Fibroblast of skin of right quadriceps (primary cell): ENCODE measurements around the gene MYOZ3.
A peak's percentile ranks its signal among the peaks of the same experiment; 100 is the strongest.

Source experiments
- DNase-seq: peaks from one replicate; pipeline ENCODE4 v3.0.0-alpha.2; 2013

Gene MYOZ3

GRCh38 chr5:150627731-150628545 is 33.1 kb upstream of the MYOZ3 start:
- peak; percentile 46 for DNase-seq

- no peak for DNase-seq
Measured at GRCh38 chr5:150628936-150629485, 32.0 kb upstream of the MYOZ3 start.

GRCh38 chr5:150630016-150630415 is 31.0 kb upstream of the MYOZ3 start:
- DNase-seq: no peak

GRCh38 chr5:150630461-150631325 is 30.4 kb upstream of the MYOZ3 start:
- no peak for DNase-seq

GRCh38 chr5:150631326-150631701 is 29.7 kb upstream of the MYOZ3 start:
- DNase-seq: no peak

- no peak for DNase-seq
Measured at GRCh38 chr5:150632305-150633160, 28.5 kb upstream of the MYOZ3 start.

- no peak for DNase-seq
Measured at GRCh38 chr5:150633429-150633828, 27.6 kb upstream of the MYOZ3 start.

- DNase-seq: peak; percentile 73
Measured at GRCh38 chr5:150636391-150637244, 24.4 kb upstream of the MYOZ3 start.

- DNase-seq: peak; percentile 90
Measured at GRCh38 chr5:150637245-150638052, 23.6 kb upstream of the MYOZ3 start.

- DNase-seq: no peak
Measured at GRCh38 chr5:150638053-150638444, 23.0 kb upstream of the MYOZ3 start.

GRCh38 chr5:150638488-150639376 is 22.3 kb upstream of the MYOZ3 start:
- DNase-seq: no peak

- DNase-seq: no peak
Measured at GRCh38 chr5:150639377-150639692, 21.7 kb upstream of the MYOZ3 start.

- DNase-seq: no peak
Measured at GRCh38 chr5:150639751-150640150, 21.3 kb upstream of the MYOZ3 start.

- DNase-seq: peak; percentile 95
Measured at GRCh38 chr5:150640311-150641005, 20.6 kb upstream of the MYOZ3 start, which contains the start of gene SYNPO. Gene SYNPO (plus strand): TSS chr5:150640660. CDS start chr5:150648276, 7,616 bp downstream.

GRCh38 chr5:150641006-150641570 is 20.0 kb upstream of the MYOZ3 start:
- peak; percentile 81 for DNase-seq

- DNase-seq: no peak
Measured at GRCh38 chr5:150641824-150642566, 19.1 kb upstream of the MYOZ3 start.

- peak; percentile 89 for DNase-seq
Measured at GRCh38 chr5:150642567-150642927, 18.5 kb upstream of the MYOZ3 start.
